ENCODE measurements around the gene MAMDC4.

GRCh38 chr9:136850866-136851775 is 1.0 kb upstream of the MAMDC4 start:
- no peak for TF ChIP-seq POLR2A (IDR thresholded peaks at IDR 0.05)
- no peak for TF ChIP-seq CTCF (IDR thresholded peaks at IDR 0.05)

Measured in sigmoid colon (tissue), 3 donors.